GM18526 (cell line): ENCODE measurements around the gene MRAS.

Experiments used
- POLR2A ChIP-seq: IDR thresholded peaks from 3 replicates; pipeline ENCODE4 v1.6.1; 2011; ENCODE audit not compliant: insufficient read length; ENCODE audit errors: extremely low read depth

MRAS gene

DNA sequence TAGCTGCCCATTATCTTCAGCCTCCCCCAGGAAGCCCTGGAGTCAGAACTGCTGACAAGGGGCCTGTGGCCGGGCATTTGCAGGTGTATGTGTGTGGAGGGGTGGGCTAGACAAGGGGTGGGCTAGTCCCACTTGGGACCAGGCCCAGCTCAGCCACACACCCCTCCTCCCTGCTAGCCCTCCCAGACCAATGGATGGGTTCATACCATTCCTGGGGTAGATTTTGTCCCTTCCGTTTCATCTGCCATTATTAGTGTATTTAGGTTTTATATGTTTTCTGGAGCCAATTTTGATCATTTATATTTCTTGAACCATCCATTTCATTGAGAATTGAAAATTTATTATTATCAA, 42.2 kb downstream of the MRAS start:
- TF ChIP-seq POLR2A, result no peak

DNA sequence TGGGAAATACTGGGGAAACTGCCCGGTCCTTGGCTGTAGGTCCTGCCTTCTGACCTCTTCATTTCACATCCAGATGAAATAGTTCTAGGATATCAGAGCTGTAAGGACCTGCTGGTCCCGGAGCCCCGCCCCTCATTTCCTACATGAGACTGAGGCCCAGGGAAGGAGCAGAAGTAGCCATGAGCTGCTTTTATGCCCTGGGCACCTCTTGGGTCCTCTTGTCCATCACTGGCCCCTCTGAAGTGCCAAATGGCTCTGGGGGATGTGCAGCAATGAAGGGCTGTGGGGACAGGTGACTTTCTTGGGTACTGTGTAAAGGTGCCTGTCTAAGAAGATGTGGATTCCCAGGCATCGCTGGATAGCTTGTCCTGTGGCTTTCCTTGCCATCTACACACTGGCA, 45.8 kb downstream of the MRAS start:
- no peak for TF ChIP-seq POLR2A

DNA sequence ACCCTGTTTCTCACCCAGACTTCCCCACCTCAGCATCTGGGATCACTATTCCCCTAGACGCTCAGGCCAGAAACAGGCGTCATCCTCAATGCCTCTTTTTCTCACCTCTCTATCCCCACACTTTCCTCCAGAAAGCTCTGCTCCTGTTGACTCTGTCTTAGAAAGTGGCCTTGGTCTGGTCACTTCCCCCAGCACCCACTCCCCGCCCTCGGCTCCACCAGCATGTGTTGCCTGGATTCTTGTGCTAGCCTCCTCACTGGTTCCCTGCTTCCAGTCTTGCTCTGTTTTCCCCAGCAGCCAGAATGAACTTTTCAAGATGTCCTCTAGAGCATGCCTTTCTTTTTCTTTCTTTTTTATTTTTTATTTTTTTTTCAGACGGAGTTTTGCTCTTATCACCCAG, 46.3 kb downstream of the MRAS start:
- no peak for TF ChIP-seq POLR2A

DNA sequence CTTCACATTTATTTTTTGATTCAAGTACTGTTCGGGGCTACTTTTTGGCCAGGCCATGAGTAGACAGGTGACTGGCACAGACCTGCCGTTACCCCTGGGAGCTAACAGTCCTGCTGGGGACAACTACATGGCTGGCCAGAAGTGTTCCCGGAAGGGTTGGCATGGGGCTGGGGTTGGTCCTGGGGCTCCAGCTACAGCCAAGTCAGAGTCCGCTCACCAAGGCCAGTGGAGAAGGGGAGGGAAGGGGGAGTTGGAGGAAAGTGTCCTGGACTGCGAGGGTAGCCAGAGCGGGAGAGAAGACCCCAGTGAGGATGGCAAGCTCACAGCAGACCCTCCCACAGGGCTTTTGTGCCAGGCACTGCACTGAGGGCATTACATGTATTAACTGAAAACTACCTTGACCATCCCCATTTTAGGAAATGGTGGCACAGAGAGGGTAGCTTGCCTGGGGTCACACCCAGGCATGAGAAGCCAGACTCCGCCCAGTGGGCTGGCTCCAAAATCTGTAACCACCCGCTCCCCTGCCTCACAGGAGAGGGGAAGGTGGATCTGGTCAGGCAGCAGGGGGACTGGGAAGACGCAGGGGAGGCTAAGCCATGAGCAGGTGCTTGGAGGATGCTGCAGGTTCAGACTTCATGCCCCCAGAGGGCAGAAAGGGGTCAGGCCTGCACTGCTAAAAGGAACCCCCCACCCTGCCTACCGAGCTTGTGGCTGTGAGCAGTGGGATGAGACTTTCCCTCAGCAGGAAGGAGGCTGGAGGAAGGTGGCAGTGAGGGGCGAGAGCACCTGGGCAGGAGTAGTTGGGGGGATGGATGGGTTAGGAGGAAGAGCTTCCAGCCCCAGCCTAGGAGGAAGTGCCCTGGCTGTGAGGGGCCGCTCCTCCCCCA, 47.7 kb downstream of the MRAS start:
- no peak for TF ChIP-seq POLR2A

DNA sequence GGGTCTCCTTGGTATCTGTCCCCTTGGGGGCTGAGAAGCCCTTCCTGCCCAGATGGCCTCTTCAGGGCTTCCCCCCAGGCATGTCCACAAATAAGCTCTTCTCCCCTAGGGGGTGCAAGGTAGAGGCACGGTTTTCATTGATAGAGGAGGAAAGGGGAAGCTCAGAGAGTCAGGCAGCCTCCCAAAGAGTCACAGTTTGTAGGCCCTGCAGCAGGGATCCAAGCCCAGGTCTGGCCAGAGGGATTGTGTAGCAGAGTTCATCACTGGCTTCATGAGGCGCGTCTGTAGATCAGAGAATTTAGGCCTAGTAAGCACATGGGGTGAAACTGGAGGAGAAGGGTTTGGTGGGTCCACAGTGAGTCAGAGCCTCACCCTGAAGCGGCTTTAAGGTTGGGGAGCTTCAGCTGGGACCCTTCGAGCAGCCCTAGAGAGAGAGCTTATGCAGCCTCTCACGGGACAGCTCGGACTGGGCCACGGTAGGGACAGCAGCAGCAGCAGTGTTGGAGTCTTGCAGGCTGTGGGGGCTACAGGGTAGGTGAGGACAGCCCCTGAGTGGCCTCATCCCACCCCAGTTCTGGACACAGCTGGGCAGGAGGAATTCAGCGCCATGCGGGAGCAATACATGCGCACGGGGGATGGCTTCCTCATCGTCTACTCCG, 48.5 kb downstream of the MRAS start:
- no peak for TF ChIP-seq POLR2A

DNA sequence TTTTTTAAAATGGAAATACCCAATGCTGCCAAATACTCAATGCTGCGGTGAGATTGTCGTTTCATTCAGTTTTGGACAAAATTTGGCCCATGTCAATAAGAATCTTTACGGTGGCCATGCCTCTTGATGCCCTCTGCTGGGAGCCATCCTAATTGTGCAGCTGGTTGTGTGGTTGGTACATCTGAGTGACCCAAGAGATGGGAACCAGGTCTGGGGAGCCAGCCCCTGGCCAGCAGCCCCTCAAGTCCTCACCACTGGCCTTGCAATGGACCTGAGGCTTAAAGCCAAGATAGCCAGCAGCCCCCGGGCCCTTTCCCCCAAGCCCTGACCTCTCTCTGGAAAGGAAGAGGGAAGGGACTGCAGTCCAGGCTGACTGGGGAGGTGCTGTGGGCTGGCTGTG, 49.6 kb downstream of the MRAS start:
- TF ChIP-seq POLR2A, result no peak

DNA sequence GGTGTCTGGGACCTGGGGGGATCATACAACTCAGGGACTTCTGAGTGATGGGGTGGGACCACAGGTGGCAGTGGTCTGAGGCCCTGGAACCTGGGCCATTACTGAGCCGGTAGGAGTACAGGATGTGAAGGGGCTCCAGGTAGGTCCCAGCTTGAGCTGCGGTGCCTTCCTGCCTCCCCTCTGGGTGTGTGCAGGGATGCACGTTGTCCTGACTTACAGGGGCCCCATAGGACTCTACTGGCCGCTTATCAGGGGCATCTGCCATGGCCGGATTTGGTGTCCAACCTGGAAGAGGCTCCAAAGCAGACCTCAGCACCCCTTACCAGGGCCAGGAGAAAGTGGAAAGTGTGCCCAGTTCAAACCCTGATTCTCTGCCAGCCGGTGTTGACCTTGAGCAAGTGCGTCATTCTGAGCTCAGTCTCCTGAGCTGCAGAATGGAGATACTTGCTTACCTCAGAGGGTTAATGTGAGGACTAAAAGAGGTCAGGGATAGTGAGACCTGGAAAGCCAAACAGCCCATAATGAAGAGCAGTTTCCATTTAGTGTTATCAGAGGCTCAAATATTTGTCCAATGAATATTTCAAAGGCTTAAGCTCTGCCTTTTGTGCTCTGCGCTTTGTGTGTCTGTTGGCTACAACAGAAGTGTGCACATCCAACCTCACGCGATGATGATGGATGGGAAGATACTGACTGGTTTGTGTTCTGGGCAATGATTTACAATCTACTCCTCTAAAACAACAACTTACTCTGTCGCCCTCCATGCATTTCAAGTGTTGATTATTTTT, 50.6 kb downstream of the MRAS start:
- TF ChIP-seq POLR2A, result no peak

DNA sequence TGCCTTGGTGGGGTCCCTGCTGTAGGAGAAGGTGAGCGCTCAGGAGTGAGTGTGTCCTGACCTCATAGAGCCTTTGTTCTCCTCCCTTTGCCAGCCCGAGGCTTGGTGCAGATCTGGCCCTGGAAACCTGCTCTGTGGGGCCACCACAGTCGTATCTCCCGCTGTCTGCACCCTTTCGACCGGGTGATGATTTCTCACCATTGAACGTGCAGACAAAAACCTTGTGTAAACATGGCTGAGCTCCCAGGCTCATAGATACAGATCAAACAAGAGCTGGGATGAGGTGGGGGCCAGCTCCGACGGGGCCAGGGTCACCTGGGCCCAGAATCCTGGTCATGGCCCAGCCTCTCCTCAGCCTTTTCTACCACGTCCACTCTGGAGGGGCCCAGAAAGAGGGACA, 51.4 kb downstream of the MRAS start:
- no peak for TF ChIP-seq POLR2A

DNA sequence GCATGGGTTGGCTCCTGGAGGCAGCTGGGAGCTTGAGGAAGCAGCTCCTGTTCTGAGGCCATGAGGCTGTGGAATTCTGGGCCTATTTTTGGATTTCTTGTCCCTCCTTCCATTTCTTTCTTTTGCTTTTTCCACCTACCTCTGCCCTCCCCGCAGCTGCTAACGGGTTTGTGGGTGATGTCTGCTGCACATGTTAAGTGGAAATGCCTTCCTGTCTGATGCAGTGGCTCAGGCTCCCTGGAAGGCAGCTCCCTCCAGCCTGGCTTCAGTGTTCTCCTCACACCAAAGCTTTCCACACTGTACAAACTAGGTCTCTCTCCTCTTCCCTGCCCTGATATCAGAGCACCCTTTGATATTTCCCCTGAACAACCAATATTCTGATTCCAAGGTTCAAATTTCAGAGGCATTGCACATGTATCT, 52.3 kb downstream of the MRAS start:
- no peak for TF ChIP-seq POLR2A

DNA sequence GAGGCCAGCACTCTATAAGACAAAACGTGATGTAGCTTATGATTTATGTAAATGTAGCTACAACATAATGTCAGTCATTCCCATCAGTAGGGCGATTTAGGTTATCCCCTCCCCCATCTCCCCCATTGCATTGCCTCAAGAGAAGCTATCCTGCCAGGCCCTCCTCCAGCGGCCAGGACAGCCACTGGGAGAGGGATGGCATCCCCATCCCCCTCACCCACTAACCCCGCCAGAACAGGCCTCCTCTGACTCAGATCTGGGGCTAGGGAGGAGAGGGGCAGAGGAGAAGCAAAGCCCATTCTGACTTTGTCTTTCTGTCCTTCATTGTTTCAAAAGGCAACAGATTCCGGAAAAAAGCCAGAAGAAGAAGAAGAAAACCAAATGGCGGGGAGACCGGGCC, 53.5 kb downstream of the MRAS start:
- no peak for TF ChIP-seq POLR2A

DNA sequence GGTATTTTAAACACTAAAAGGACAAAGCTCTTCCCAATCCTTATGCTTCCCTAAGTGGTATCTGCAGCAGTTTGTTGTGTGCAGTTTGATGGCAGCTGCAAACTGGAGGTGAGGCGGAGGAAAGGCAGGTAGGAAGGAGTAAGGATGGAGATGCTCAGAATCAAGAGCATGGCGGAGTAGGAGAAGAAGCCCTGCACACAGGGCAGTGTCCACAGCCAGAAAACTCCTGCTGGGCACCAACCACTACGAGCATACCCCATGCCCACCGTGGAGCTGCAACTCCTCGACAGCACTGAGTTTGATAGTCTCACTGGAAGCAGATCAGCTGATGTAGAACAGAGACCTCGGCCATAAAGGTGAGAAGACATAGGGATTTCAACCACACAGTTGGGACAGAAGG, 55.7 kb downstream of the MRAS start:
- TF ChIP-seq POLR2A, result no peak

DNA sequence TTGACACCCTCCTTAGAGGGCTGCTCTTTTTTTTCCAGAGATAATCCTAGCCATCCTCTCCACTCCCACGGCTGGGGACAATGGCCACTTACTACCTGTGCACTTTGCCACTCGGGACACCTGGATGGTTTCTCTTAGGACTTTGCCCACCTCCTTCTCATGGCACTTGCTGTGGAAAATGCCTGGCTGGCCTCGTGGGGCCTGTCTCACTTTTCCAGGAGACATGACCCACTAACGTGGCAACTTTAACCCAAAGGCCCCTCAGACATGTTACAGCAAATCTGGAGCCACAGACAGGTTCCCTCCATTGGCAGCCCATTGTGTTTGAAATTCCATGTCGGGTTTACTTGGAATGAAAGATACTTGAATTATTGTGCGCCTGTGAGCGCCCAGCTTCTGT, 56.6 kb downstream of the MRAS start:
- no peak for TF ChIP-seq POLR2A

DNA sequence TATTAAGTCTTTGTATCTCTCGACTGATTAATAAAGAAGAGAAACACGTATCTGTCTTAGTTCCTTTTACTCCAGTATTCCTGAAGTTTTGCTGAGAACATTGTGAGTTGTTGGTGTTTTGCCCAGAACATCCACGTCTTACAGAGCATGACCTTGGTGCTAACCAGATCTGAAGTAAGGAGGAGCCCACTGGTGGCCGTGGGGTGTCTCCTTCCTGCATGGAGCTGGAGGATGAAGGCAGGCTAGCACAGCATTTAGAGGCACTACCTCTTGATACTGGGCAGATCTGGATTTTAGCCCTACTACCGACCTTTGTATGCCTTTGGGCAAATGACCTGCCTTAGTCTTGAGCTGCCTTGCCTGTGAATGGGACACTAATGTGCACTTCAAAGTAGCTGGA, 57.1 kb downstream of the MRAS start:
- TF ChIP-seq POLR2A, result no peak

DNA sequence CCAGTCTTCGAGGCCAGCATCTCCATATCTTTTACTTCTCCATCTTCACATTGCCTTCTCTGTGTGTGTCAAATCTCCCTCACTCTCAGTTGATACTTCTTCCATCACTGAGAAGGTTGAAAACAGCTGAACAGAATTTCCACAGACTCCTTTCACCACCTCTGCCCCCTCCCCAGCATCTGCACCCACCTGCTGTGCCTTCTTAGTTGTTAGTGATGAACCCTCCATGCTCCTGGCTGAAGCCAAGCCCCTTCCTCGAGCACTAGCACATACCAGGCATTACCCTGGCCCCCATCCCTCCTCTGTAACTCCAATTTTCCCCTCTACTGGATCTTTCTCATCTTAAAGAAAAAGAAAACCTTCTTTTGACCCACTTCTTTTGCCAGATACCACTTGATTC, 58.2 kb downstream of the MRAS start:
- TF ChIP-seq POLR2A, result no peak

DNA sequence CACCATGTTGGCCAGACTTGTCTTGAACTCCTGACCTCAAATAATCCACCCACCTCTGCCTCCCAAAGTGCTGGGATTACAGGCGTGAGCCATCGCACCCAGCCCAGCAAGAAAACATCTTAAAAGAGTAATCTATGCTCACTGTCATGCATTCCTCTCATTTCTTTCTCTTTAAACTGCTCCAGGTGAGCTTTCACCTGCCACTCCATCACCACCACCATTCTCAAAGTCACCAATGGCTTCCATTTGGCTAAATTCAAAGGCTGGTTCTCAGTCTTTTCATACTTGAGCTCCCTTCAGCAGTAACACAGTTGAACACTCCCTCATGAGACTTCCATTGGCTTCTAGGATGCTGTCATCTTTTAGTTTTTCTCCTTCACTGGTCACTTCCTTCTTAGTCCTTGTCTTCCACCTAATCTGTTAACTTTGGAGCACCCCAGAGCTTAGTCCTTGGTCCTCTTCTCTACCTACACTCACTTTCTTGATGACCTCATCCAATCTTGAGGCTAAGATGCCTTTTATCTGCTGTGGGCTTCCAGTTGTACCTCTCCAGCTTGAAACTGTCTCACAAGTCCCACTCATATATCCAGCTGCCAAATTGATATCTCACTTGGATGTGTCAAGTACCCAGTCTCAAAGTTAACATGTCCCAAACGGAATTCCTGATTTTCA, 59.0 kb downstream of the MRAS start:
- no peak for TF ChIP-seq POLR2A
